Stimulated activated CD8-positive, alpha-beta memory T cell treated with anti-CD3 and anti-CD28 coated beads, Interleukin-15, amount 100 ng/mL, for 48 hours (primary cell): ENCODE data around the gene MLST8.
"Not testable (repeated sequence)": the region's sequence is repeated elsewhere in the genome, so short reads cannot be mapped to it uniquely, and the experiment has no call there.

Source experiments
- DNase-seq, 2 donors: peaks; one replicate each; pipeline ENCODE4 v3.0.0-alpha.2; 2020; ENCODE audit warnings: low read depth in 2 of 2

MLST8 gene

GRCh38 chr16:2190002-2190658, 15.1 kb upstream of the MLST8 start:
- DNase-seq, result no peak

DNA sequence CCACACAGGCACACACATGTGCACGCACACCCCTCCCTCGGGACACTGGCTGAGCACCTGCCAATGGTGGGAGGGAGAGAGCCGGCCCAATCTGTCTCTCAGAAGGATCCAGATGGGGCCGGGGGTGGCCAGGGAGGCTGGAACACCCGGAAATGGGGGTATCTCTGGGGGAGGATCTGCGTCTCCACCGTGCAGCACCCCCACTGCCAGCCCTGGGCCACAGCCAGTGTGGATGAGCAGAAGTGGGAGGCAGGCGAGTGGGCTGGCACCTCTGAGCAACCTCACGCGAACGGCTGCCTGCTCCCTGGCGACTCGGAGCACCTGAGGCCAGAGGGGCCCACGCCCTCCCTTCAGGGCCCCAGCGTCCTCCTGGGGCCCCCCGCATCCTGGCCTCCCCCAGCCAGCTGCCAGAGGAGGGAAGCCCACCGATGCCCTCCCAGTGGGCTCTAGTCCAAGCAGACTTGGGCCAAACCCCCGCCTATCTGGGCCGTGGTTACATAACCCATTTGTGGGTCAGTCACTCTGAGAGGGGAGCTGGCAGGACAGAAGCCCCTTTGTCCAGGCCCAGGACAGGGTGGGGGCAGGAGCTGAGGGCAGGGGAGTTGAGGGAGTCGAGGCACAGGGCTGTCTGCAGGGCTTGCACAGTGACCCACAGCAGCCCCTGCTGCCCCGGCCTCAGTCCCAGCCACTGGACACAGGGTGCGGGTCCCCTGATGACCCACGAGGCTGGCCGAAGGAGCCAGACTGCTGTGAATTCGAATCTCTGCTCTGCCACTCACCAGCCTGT, 14.4 kb upstream of the MLST8 start:
- no peak for DNase-seq

- DNase-seq, result no peak
Observed at GRCh38 chr16:2191446-2191706, 13.9 kb upstream of the MLST8 start.

DNA sequence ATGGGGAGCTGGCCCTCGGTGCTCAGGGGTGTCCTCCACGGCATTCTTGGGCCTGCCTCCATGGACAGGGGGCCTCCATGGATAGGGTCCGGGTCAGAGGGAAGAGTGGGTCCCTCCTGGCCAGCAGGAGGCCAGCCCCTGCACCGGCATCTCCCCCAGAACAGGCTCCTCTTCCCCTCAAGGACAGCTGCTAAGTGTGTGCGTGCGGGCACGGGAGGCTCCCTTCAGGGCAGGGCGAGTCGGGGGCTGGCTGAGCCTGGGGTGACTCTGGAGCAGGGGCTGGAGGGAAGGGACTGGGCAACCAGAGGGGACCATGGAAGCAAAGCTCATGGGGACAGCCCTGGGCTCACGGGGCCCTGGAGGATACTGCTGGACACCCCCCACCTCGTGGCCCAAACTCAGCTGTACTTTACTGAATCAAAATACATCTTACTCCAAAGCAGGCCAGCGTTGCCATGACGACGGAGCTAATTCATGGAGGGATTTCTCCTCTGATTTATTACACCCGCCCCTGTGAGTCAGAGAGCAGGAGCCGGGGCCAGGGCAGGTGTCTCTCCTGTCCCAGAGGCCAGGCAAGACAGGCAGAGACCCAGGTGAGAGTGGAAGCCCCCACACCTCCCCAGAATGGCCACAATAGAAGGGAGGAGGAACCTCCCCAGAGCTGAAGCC, 11.0 kb upstream of the MLST8 start:
- no peak for DNase-seq

- DNase-seq, result no peak
Observed at GRCh38 chr16:2194852-2195321, 10.4 kb upstream of the MLST8 start.

DNA sequence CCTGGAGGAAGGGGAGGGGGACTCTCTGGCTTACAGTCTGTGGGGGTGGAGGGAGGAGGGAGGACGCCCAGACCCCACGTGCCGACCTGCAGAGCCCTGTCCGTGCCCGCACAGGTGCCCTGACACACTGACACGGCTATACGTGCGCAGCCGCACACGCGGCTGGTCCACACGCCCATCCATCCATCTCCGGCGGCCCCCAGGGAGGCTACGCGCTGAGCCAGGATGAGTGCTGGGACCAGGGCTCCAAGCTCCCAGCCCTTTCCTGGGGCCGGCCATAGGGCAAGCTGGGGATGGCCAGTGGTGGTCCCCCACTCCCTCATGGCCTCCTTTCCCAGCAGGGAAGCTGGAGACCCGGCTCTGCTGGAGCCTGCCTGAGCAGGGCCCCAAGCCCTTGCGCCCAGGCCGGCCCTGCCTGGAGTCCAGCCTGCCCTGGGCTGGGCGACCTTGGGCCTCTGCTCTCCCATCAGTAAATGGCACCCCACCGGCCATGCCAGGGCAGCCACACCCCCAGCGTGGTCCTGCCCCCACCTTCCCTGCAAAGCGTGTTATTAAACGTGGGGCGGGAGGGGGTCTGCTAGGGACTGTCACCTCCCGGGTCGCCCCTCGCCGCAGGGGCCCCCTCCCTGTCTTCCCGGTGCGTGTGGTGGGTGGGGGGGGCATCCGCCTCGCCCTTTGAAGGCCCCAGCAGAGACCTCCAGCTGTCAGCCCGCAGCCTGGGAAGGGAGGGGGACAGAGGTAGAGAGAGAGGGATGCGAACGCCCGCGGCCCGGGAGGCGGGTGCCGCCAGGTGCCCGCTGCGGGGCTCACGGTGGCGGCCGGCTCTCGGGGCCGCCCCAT, 9.7 kb upstream of the MLST8 start:
- DNase-seq, result no peak

DNA sequence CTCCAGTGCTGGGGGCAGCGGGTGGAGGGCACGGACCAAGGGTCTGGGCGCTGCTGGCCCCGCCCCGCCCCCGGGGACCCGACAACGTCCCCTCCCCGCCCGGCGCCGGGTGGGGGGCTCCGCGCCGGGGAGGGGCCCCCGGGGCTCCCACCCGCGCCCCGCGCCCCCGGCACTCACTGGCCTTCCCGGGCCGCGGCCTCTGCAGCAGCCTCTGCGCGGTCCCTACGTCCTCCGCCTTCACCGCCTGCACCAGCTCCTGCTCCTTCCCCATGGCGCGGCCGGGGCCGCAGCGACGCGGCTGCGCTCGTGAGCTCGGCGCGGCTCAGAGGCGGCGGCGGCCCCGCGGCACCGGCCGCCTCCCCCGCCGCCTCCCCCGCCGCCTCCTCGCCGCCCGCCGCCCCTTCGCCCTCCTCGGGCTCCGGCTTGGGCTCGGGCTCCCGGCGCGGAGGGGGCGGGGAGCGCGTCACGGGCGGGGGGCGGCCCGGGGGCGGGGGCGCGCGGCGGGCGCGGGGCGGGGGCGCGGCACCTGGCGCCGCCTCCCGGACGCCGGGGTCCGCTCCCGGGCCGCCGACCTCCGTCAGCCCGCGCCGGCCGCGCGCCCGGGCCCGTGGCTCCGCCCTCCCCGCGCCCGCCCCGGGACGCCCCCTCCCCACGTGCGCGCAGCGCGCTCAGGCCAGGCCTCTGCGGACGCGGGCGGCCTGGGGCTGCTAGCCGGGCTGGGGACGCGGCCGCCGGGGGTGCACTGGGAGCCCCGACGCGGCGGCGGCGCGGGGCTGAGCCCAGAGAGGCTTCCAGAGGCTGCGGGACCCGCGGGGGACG, 8.9 kb upstream of the MLST8 start, which contains the start of gene CASKIN1:
Gene CASKIN1, minus strand, starts transcription at position 444 of the 819 bp plus-strand sequence. Its CDS starts 173 bp downstream, at position 271.
- no peak for DNase-seq

DNA sequence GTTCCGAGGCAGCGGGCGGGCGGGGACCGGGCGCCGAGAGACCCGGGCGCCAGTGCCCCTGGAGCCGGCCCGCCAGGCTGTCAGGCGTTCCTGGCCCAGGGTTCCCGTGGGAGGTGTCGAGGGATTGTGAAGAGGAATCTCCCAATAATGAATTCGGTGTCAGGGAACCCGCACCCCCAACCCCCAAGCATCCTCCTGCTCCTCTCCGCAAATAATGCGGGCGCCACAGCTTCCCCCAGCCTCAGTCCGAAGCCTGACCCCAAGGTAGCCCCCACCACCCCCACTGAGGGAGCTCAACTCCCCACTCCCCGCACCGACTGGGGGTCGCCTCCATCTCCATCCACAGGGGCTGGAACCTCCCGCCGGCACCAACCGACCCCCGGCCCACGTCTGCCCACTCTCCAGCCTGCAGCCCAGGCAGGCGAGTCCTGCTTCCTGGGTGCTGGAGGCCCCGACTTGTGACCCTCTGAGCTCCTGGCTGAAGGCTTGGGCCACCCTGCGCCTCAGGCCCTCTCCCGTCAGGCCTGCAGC, 8.2 kb upstream of the MLST8 start:
- no peak for DNase-seq

DNA sequence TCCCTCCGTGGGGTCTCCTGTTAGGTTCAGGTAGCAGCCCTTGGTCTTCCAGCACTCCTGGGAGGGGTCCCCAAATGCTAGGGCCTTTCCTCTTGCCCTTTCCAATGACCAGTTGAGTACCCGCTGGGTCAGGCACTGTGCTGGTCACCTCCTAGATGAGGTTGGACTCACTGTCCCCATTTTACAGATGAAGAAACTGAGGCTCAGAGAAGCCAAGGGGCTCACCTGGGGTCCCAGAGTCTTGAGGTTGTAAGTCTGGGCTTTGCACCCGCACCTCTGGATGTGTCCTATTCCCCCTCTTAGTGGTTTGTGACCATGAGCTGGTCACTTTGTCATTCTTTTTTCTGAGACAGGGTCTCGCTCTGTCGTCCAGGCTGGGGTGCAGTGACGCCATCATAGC, 7.5 kb upstream of the MLST8 start:
- no peak for DNase-seq

GRCh38 chr16:2198283-2198682, 7.0 kb upstream of the MLST8 start:
- no peak for DNase-seq

GRCh38 chr16:2199095-2199494, 6.2 kb upstream of the MLST8 start:
- DNase-seq, result no peak

DNA sequence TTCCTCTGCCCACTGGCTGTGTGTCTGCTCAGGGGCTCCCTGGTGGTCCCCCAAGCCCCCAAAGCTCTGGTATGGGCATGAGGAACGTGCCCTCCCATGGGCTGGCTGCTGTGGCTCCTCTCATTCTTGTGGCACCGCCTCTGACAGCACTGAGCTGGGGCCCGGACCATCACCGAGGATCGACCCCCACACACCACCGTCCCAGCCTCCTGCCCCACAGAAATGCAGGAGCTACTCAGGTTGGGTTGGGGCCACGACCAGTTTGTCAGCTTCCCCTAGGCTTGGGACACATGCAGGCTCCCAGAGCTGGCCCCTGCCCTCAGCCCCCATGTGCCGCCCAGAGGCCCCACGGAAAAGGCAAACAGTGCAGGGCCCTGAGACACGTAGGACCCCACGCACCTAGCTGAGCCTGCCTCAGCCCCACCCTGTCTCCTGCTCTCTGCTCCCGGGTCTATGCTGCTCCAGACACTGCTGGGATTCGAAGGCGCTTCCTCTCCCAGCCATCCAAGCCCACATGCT, 5.6 kb upstream of the MLST8 start:
- DNase-seq, result no peak

GRCh38 chr16:2200313-2200712, 4.9 kb upstream of the MLST8 start:
- no peak for DNase-seq

GRCh38 chr16:2203119-2203688, 2.0 kb upstream of the MLST8 start:
- DNase-seq, result not testable (repeated sequence)

GRCh38 chr16:2204416-2205103, 694 bp upstream of the MLST8 start:
- no peak for DNase-seq

DNA sequence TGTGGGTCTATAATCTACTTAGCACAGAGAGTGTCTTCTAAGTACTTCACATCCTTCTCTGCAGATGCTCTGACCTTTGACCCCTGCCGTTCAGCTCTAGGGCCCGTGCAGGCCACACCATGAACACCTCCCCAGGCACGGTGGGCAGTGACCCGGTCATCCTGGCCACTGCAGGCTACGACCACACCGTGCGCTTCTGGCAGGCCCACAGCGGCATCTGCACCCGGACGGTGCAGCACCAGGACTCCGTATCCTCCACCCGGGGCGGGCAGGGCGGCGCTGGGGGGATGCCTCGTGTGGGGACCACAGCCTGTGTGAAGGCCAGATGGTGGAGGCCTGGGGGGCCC, 686 bp downstream of the MLST8 start:
- DNase-seq, result no peak

- DNase-seq, result no peak
Observed at GRCh38 chr16:2206420-2206779, 1.1 kb downstream of the MLST8 start.

GRCh38 chr16:2206780-2207433, 1.7 kb downstream of the MLST8 start:
- no peak for DNase-seq

- no peak for DNase-seq
Observed at GRCh38 chr16:2207872-2208271, 2.6 kb downstream of the MLST8 start.
